ENCODE results near the gene APEH. TPM values are rescaled to one million over a fixed set of nuclear protein-coding genes. Genes with fewer than 3 reads are reported as not detected.

The APEH gene
- total RNA-seq, 1 experiment from 2014 or later = 215 TPM

GRCh38 chr3:49668861-49669260, 5.3 kb upstream of the APEH start:
- Histone ChIP-seq H4K20me1 (ENCODE audit: control insufficient read depth, insufficient read depth, insufficient read length) (no peaks in the 10 kb centered on the region), H3K27me3 (ENCODE audit: insufficient read depth, low read length) (no peaks in the 10 kb centered on the region), H2BK20ac (ENCODE audit: low read depth, low read length, poor library complexity, severe bottlenecking) (no peak overlapping the region), H3K9me3 (ENCODE audit: control insufficient read depth, low read depth, low read length) (no peaks in the 10 kb centered on the region), H4K8ac (replicated peaks; ENCODE audit: insufficient read length, low read depth, low read length) (no peak overlapping the region), H3K56ac (ENCODE audit: insufficient read length, low read depth, low read length) (no peak overlapping the region), H2AK5ac (ENCODE audit: insufficient read length, low read length) (no peak overlapping the region), H2BK15ac (ENCODE audit: low read depth, low read length) (no peak overlapping the region), H3K9ac (ENCODE audit: extremely low read depth, insufficient read length, low read length) (no peak overlapping the region), H3K27ac (ENCODE audit: insufficient read length, low read depth, low read length) (no peak overlapping the region), H3K4me1 (ENCODE audit: insufficient read depth, low read length) (no peaks in the 10 kb centered on the region; the same call in 1 of the 2 replicates), H3K18ac (ENCODE audit: insufficient read length, low read depth, low read length) (no peak overlapping the region), H3T11ph (ENCODE audit: low read length) (no peak overlapping the region), H4K91ac (ENCODE audit: insufficient read length, low read depth, low read length) (no peak overlapping the region), H2BK12ac (ENCODE audit: insufficient read length, low read depth, low read length) (no peak overlapping the region), H3K4me2 (ENCODE audit: insufficient read depth, insufficient read length, low read length) (no peak overlapping the region), H3K4ac (ENCODE audit: low read depth, low read length) (no peak overlapping the region), H3K14ac (ENCODE audit: insufficient read depth, low read length) (no peak overlapping the region), H2AFZ (ENCODE audit: low read length) (no peak overlapping the region), H3K23ac (ENCODE audit: insufficient read length, low read depth, low read length) (no peak overlapping the region), H3K79me2 (ENCODE audit: insufficient read depth, low read length) (no peaks in the 10 kb centered on the region), H2BK120ac (ENCODE audit: low read depth, low read length, poor library complexity, severe bottlenecking) (no peak overlapping the region), H3K79me1 (ENCODE audit: insufficient read depth, low read depth, low read length, poor library complexity, severe bottlenecking) (no peaks in the 10 kb centered on the region), H2BK5ac (ENCODE audit: insufficient read length, low read length) (no peak overlapping the region), H3K23me2 (ENCODE audit: insufficient read length, low read depth, low read length, poor library complexity, severe bottlenecking) (peaks cover 3% of the 10 kb centered on the region), H4K5ac (ENCODE audit: insufficient read length, low read depth, low read length) (no peak overlapping the region)
- Mint-ChIP-seq H3K4me3 (no peak overlapping the region), H3K9me3 (no peaks in the 10 kb centered on the region), H3K36me3 (ENCODE audit: insufficient read depth in 1 of 3, low read depth in 3 of 3) (no peaks in the 10 kb centered on the region; a peak in 1 of 7 replicates), H3K4me1 (peaks cover 26 to 34% of the 10 kb centered on the region in 2 experiments), H3K27me3 (ENCODE audit: low read depth) (no peaks in the 10 kb centered on the region; the same call in 1 of the 2 replicates), H3K27ac (no peak overlapping the region)
- WGBS (ENCODE audit: extremely low coverage, insufficient read length, low lambda C conversion rate) = no CpG with 5 or more reads among the region's 5 CpGs
- DNase-seq = no peak
- TF ChIP-seq CTCF (conservative IDR thresholded peaks at IDR 0.05) = no peak
